ENCODE results near the gene NEK6.

DNA sequence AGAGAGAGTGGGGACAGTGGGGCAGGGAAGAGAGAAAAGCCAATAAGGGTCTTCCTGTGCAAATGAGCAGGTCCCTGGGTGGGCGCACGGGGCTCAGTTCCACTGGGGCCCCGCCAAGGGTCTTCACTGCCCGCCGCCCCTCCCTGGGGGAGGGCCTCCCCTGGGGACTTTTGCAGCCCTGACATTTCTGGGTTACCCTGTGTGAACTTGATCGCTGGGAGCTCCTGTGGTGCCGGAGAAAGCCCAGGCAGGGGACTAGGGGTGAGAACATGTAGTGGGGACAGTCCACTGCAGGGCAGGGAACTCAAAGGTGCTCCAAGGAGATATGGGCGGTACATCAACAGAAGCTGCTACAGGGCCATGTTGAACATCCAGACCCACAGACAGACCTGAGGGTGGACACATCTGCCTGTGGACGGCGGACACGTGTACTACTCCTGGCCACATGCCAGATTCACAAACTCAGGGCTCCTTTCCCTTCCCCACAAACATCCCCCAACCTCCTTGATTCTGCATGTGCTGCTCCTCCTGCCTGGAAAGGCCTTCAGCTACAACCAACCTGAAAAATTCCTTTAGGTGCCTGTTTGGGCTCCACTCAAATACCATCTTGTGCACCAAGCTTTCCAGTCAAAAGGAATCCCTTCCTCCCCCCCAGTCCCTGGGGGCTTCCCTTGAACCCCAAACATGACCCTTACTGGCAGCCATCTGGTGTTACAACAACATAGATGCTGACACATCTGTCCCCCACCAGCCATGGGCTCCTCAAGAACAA lies 43.0 kb upstream of the NEK6 start:
- TF ChIP-seq POLR2AphosphoS5 (IDR thresholded peaks at IDR 0.05) (no peak), POLR2A (IDR thresholded peaks at IDR 0.05; ENCODE audit: low read depth) (no peak)

Measured in esophagus muscularis mucosa (tissue), 2 donors.